Activated CD4-positive, alpha-beta memory T cell treated with anti-CD3 and anti-CD28 coated beads, Interleukin-2, amount 10 ng/mL, durations not matched to agents 7 days and 5 days (primary cell): ENCODE measurements around the gene CLIC3. TPM values are rescaled to one million over a fixed set of nuclear protein-coding genes. Genes with fewer than 3 reads are reported as not detected.
"Not testable (repeated sequence)": the region's sequence is repeated elsewhere in the genome, so short reads cannot be mapped to it uniquely, and the experiment has no call there.

Source experiments
- CTCF ChIA-PET: fragments of 350-600 bp; sonication (Branson Sonifier 250); formaldehyde crosslinking; loops from one replicate; lab custom pipeline; 2021; ENCODE audit warnings: antibody characterized with exemption, inconsistent platforms; lab: Charles Lee
- POLR2A ChIA-PET: fragments of 350-600 bp; sonication (Branson Sonifier 250); formaldehyde crosslinking; loops from one replicate; lab custom pipeline; 2021; ENCODE audit warnings: antibody characterized with exemption; lab: Charles Lee
- DNase-seq: peaks from one replicate; pipeline ENCODE4 v3.0.0-alpha.2; 2020
- H3K27ac Mint-ChIP-seq: one replicate; pipeline ENCODE4 v1.8.0; 2021; ENCODE audit warnings: mild to moderate bottlenecking, mixed read lengths
- H3K27me3 Mint-ChIP-seq: one replicate; pipeline ENCODE4 v1.8.0; 2021; ENCODE audit warnings: mixed read lengths
- H3K36me3 Mint-ChIP-seq: one replicate; pipeline ENCODE4 v1.8.0; 2021; ENCODE audit warnings: low read depth, mixed read lengths
- H3K4me1 Mint-ChIP-seq: one replicate; pipeline ENCODE4 v1.8.0; 2021; ENCODE audit warnings: mixed read lengths
- H3K4me3 Mint-ChIP-seq: one replicate; pipeline ENCODE4 v1.8.0; 2021; ENCODE audit warnings: mild to moderate bottlenecking, mixed read lengths
- H3K9me3 Mint-ChIP-seq: one replicate; pipeline ENCODE4 v1.8.0; 2021; ENCODE audit warnings: mixed read lengths
- total RNA-seq, 2 experiments: library from RNA; stranded (reverse); gene quantifications; one replicate each; pipeline ENCODE4 v1.2.3, GENCODE V29; 2021

CLIC3 gene
- total RNA-seq, 2 experiments from 2014 or later, result 3.7 to 4.9 TPM

DNA sequence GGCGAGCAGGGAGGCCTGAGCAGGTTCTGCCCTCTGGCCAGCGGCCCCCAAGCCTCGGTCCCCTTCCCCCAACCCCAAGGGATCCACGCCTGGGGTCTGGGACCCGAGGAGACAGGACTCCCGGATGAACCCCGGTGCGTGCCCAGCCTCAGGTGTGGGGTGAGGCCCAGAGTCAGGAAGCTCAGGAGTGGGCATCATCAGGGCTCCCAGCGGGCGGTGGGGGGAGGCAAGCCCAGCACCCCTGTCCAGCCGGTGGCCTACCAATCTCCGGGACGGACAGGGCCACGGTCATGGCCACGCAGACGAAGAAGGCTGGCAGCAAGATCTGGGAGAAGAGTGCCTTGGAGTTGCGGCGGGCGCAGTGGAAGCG, 17.2 kb upstream of the CLIC3 start:
- no peaks in the 10 kb centered on the region for H3K4me1 Mint-ChIP-seq
- H3K9me3 Mint-ChIP-seq, result no peaks in the 10 kb centered on the region
- H3K36me3 Mint-ChIP-seq, result peaks cover 10% of the 10 kb centered on the region
- no peaks in the 10 kb centered on the region for H3K27me3 Mint-ChIP-seq
- H3K27ac Mint-ChIP-seq, result no peak overlapping the region
- ChIA-PET POLR2A (no interaction called here), CTCF (no interaction called here)
- no peak overlapping the region for H3K4me3 Mint-ChIP-seq
- DNase-seq, result no peak

DNA sequence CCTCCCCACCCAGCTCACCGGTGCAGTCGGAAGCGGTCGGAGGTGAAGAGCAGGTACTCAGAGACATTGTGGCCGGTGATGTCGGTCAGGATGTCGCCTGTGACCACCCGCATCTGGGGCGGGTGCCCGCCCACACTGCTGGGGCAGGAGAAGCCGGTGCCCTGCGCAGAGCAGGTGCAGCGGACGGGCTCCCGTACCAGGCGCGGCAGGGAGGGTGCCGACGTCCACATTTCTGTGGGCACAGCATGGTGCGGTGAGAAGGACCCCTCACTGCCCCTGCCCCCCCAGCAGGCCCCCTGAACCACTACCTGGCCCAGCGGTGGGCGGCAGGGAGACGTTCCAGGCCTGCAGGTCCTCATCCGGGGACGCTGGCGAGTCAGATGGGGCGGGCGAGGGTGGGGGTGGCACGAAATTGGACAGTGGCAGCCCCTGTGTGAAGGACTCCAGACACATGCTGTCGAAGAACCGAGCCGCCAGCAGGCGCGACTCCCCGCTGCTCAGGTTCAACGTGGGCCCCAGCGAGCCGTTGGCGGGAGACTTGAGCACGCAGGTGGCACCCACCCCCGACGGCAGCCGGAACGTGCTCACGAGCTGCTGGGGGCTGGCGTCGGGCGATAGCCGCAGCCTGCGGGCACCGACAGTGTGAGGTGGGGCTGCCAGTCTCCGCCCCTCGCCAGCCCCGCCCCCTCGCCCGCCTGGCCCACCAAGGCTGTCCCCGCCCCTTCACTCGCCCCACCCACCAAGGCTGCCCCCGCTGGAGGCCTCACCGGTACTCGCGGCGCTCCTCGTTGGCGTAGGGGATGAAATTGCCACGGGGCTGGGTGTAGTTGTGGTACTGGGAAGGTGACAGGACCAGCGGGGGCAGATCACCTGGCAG, 16.6 kb upstream of the CLIC3 start:
- no peak for DNase-seq
- CTCF ChIA-PET, result no interaction called here

DNA sequence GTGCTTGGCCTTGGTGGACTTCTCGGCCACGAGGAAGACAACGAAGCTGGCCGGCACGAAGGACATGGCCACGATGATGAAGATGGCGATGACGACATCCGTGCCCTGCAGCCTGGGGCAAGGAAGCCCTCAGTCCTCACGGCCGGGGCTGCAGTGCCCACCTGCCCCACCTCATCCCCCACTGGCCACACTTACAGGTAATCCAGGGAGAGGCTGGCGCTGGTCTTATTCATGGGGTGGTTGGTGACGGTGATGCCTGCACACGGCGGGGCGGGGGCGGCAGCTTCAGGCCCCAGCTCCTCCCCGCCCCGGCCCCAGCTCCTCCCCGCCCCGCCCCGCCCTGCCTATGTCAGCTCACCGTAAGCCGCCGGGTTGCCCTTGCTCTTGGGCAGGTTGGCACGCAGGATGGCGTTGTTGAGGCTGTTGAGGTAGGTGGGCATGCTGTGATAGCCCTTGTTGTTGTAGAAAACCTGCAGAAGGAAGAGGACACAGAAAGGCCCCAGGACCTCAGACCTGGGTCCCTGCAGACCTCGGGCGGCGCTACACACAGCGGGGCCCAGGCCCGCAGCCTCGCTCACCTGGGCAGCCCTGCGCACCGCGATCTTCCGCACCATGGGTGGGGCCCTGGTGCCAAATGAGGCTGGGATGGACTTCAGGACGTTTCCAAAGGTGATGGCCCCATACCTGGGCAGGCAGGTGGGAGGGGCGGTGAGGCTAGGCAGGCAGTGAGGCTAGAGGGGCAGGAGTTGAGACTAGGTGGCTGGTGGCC, 15.7 kb upstream of the CLIC3 start:
- ChIA-PET POLR2A (no interaction called here), CTCF (no interaction called here)
- H3K27me3 Mint-ChIP-seq, result no peaks in the 10 kb centered on the region
- H3K36me3 Mint-ChIP-seq, result peaks cover 10% of the 10 kb centered on the region
- DNase-seq, result no peak
- no peaks in the 10 kb centered on the region for H3K4me1 Mint-ChIP-seq
- H3K4me3 Mint-ChIP-seq, result no peak overlapping the region
- H3K27ac Mint-ChIP-seq, result no peak overlapping the region
- H3K9me3 Mint-ChIP-seq, result no peaks in the 10 kb centered on the region

More for the DNA sequence above, 16.6 kb upstream of the CLIC3 start:
- Mint-ChIP-seq H3K9me3 (no peaks in the 10 kb centered on the region), H3K36me3 (peaks cover 10% of the 10 kb centered on the region), H3K4me1 (no peaks in the 10 kb centered on the region), H3K27ac (no peak overlapping the region), H3K4me3 (no peak overlapping the region), H3K27me3 (no peaks in the 10 kb centered on the region)
- POLR2A ChIA-PET, result no interaction called here

DNA sequence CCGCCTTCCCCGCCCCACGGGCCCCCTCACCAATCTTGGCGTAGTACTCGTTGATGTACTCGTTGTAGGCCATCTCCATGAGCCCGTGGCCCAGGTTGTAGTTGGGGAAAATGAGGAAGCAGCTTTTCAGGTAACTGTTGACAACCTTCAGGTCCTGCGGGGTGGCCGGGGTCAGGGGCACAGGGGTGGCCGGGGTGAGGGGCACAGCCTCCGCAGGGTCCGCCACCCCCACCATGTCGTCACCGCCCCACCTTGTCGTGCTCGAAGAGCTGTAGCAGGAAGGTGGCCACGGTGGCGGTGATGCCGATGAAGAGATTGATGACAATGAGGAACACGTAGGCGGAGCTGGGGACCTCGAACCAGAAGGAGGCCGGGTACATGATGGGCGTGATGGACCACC, 14.8 kb upstream of the CLIC3 start:
- H3K27ac Mint-ChIP-seq, result no peak overlapping the region
- peaks cover 6% of the 10 kb centered on the region for H3K36me3 Mint-ChIP-seq
- ChIA-PET POLR2A (no interaction called here), CTCF (no interaction called here)
- no peaks in the 10 kb centered on the region for H3K27me3 Mint-ChIP-seq
- DNase-seq, result no peak
- no peaks in the 10 kb centered on the region for H3K9me3 Mint-ChIP-seq
- no peak overlapping the region for H3K4me3 Mint-ChIP-seq
- H3K4me1 Mint-ChIP-seq, result peaks cover under 1% of the 10 kb centered on the region

DNA sequence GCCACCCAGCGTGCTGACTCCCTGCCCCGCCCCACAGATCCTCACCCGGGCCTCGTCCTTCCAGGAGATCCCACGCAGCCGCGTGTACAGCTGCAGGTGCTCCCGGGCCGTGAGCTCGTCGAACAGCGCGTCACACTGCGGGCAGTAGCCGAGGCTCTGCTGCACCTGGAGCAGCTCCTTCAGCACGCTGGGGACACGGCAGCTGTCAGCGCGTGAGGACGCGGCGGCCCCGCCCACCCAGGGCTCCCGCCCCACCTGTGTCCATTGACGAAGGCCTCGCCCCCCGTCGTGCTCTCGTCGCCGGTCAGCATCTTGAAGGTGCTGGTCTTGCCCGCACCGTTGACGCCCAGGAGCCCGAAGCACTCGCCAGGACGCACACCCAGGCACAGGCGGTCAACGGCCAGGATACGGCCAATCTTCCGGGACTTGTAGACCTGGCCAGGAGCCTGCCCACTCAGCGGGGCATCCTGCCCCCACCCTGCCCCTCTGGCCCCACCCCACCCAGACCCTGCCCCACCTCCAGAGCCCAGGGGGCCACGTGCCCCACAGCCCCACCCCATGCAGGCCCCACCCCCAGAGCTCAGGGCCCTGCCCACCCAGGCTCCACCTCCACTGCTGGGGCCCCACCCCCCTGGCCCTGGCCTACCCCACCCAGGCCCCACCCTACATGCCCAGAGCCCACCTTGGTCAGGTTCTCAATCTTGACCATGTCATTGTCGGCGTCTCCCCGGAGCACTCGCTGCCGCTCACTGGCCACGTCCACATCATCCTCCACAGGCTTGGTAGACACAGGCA, 13.8 kb upstream of the CLIC3 start:
- H3K36me3 Mint-ChIP-seq, result peaks cover 6% of the 10 kb centered on the region
- DNase-seq, result no peak
- ChIA-PET CTCF (interaction anchor here (1.2 kb wide), 1 partner anchor 20 kb away, joined by 3 read pairs; no protein-coding TSS in a partner anchor), POLR2A (interaction anchor here (1.0 kb wide), 1 partner anchor 10 kb away, joined by 3 read pairs; no protein-coding TSS in a partner anchor)
- H3K4me3 Mint-ChIP-seq, result no peak overlapping the region
- no peaks in the 10 kb centered on the region for H3K27me3 Mint-ChIP-seq
- no peak overlapping the region for H3K27ac Mint-ChIP-seq
- no peaks in the 10 kb centered on the region for H3K9me3 Mint-ChIP-seq
- peaks cover 3% of the 10 kb centered on the region for H3K4me1 Mint-ChIP-seq

DNA sequence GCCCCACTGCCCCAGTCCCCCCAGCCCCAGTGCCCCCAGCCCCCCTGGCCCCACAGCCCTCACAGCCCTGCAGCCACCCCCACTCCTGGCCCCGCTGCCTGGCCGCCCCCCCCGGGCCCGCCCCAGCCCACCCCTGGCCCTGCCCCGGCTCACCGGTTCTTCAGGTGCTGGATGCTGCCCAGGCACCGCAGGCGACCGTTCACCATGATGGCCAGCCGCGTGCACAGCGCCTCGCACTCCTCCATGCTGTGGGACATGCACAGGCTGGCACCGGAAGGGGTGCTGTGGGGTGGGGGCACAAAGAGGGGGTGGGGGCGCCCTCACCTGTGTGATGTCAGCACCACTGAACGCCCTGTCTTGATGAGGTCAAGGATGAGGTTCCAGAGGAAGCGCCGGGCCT, 12.8 kb upstream of the CLIC3 start:
- ChIA-PET CTCF (interaction anchor here (1.2 kb wide), 1 partner anchor 21 kb away, joined by 3 read pairs; no protein-coding TSS in a partner anchor), POLR2A (interaction anchor here (1.0 kb wide), 1 partner anchor 9 kb away, joined by 3 read pairs; no protein-coding TSS in a partner anchor)
- no peak overlapping the region for H3K27ac Mint-ChIP-seq

DNA sequence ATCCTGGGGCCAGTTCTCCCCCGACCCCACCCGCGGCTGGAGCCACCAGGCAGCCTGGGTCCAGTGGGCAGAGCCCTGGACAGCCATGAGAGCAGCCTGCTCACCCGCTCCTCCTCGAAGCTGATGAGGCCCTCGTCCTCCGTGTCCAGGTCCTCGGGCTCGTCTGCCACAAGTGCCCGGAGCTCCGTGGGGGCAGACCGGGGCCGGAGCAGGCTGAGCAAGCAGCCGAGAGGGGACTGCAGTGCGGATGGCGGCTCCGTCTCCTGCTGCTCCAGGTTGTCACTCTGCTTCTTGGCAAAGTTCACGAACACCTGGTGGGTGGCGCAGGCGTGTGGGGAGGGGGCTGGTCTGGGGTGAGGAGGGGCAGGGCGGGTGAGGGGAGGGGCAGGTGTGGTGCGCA, 11.9 kb upstream of the CLIC3 start:
- POLR2A ChIA-PET, result no interaction called here
- Mint-ChIP-seq H3K4me1 (peaks cover 3% of the 10 kb centered on the region), H3K36me3 (peaks cover 4% of the 10 kb centered on the region), H3K9me3 (no peaks in the 10 kb centered on the region), H3K27ac (no peak overlapping the region), H3K27me3 (no peaks in the 10 kb centered on the region), H3K4me3 (no peak overlapping the region)
- DNase-seq, result no peak
- CTCF ChIA-PET, result no interaction called here

More for the DNA sequence above, 12.8 kb upstream of the CLIC3 start:
- peaks cover 6% of the 10 kb centered on the region for H3K36me3 Mint-ChIP-seq
- H3K4me3 Mint-ChIP-seq, result no peak overlapping the region
- no peaks in the 10 kb centered on the region for H3K9me3 Mint-ChIP-seq
- peaks cover 3% of the 10 kb centered on the region for H3K4me1 Mint-ChIP-seq
- no peak for DNase-seq
- no peaks in the 10 kb centered on the region for H3K27me3 Mint-ChIP-seq

DNA sequence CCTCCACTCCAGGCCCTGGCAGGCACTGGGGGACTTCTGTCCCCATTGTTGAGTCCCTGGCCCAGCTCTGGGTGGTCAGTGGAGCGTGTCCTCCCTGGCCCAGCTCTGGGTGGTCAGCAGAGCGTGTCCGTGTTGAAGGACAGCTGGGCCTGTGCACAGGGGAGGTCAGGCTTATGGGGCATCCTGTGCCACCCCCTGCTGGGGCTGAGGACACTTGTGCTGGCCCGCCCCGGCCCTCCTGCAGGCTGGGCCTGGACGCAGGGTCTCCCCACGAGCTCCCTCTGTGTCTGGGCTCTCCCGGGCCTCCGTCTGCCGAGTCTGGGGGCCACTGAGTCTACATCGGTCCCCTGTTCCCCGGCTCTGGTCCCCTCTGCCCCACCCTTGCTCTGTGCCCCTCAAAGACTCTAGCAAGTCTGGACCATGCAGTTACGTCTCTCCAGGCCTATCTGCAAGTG, 11.5 kb upstream of the CLIC3 start:
- POLR2A ChIA-PET, result no interaction called here
- Mint-ChIP-seq H3K36me3 (peaks cover 4% of the 10 kb centered on the region), H3K27me3 (no peaks in the 10 kb centered on the region), H3K27ac (no peak overlapping the region), H3K9me3 (no peaks in the 10 kb centered on the region), H3K4me1 (peaks cover 3% of the 10 kb centered on the region), H3K4me3 (no peak overlapping the region)
- DNase-seq, result no peak
- CTCF ChIA-PET, result no interaction called here

DNA sequence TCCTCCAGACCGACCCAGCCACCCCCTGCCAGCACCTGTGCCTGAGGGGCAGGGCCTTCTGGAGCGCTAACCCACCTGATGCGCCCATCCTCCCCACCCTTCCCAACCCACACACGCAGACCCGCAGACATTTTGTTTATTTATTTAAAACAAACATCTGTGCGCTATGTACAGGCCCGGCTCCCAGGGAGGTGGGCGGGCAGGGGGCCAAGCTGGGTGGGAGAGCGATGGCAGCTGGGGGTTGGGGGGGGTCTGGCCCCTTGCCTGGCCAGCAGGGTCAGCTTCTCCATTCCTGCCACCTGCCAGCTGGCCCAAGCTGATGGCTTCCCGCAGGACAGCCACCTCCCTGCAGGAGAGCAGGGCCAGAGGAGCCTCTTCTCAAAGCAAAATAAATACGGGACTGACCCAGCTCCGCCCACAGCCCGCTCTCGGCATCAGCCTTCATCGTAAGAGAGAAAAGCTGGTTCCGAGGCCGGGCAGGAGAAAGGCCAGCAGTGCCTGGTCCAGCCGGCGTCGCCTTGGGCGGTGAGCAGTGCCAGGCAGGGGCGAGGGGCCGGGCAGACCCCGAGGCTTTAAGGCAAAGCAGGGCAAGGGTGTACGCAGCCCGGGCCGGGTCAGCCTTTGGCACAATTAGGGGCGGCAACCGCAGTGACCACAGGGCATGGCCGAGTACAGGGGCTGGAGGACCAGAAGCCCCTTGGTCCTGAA, 10.9 kb upstream of the CLIC3 start:
- Mint-ChIP-seq H3K4me1 (peaks cover 3% of the 10 kb centered on the region), H3K9me3 (no peaks in the 10 kb centered on the region)
- POLR2A ChIA-PET, result no interaction called here

DNA sequence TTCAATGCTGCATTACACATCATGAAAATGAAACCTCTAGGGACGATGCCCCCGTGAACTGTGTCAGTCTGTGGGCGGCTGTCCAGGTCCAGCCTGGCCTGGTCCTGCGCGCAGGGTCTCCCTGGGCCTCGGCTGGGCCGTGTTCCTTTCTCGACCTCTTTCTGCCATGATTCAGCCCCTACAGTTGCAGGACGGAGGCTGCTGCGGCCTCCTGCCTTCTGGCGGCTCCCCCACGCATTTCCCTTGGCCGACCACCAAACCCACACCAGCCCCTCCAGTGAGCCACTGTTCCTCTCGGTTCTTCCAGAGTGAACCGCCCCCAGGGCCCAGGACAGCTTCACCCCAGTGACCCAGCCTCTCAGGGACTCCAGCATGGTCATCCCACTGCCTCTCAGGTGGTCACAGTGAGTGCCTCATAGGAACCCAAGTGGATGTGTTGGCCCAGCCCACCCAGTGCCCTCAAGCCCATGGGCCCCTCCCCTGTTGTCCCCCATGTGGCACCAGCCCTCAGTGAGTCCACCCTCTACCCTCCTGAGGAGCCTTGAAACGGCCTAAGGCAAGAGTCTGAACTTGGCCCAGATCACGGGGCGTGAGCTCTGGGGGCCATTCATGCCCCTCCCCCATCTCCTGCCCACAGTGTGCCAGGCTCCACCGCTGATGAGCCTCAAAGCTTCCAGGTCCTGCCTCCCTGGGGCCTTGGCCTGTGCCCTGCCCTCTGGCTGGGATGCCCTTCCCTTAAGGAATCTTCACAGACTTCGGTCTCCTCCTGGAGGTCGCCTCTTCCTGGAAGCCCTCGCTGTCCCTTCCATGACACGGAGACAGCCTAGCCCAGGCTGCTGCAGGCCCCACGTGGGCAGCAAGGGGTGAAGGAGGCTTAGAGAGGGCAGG, 10.0 kb upstream of the CLIC3 start:
- ChIA-PET POLR2A (no interaction called here), CTCF (interaction anchor here (1.4 kb wide), 1 partner anchor 29 kb away, joined by 3 read pairs; no protein-coding TSS in a partner anchor)
- no peak overlapping the region for H3K27ac Mint-ChIP-seq
- DNase-seq, result no peak
- H3K36me3 Mint-ChIP-seq, result peaks cover 2% of the 10 kb centered on the region
- H3K4me1 Mint-ChIP-seq, result peaks cover 3% of the 10 kb centered on the region
- no peak overlapping the region for H3K4me3 Mint-ChIP-seq
- H3K27me3 Mint-ChIP-seq, result peaks cover 2% of the 10 kb centered on the region
- no peaks in the 10 kb centered on the region for H3K9me3 Mint-ChIP-seq

More for the DNA sequence above, 10.9 kb upstream of the CLIC3 start:
- CTCF ChIA-PET, result no interaction called here
- Mint-ChIP-seq H3K27me3 (peaks cover 2% of the 10 kb centered on the region), H3K27ac (no peak overlapping the region), H3K36me3 (peaks cover 4% of the 10 kb centered on the region), H3K4me3 (no peak overlapping the region)
- no peak for DNase-seq

DNA sequence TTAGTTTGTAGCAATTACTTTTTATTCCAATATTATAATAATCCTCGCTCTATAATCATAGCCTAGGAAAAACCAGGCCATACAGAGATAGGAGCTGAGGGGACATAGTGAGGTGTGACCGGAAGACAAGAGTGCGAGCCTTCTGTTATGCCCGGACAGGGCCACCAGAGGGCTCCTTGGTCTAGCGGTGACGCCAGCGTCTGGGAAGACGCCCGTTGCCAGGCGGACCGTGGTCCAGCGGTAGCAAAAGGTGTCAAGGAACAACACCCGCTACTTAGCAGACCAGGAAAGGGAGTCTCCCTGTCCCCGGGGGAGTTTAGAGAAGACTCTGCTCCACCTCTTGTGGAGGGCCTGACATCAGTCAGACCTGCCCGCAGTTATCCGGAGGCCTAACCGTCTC, 7.9 kb upstream of the CLIC3 start:
- H3K4me3 Mint-ChIP-seq, H3K27ac Mint-ChIP-seq, POLR2A ChIA-PET, DNase-seq, H3K9me3 Mint-ChIP-seq, H3K36me3 Mint-ChIP-seq, H3K27me3 Mint-ChIP-seq: not testable (repeated sequence)
- H3K4me1 Mint-ChIP-seq, result peaks cover 18% of the 10 kb centered on the region
- CTCF ChIA-PET, result interaction anchor here (0.7 to 3.0 kb wide), 4 partner anchors 25 to 41 kb away, joined by 3 to 17 read pairs (median 4); no protein-coding TSS in a partner anchor
